Kidney epithelial cell (primary cell): ENCODE data around the gene ERI3. TPM values are rescaled to one million over a fixed set of nuclear protein-coding genes. Genes with fewer than 3 reads are reported as not detected.

Source experiments
- DNase-seq: peaks from one replicate; pipeline ENCODE4 v3.0.0-alpha.2; 2010; ENCODE audit warnings: low read depth
- H3K27me3 ChIP-seq: 2 replicates; pipeline ENCODE4 v1.6.0; 2011; ENCODE audit warnings: low read length; ENCODE audit not compliant: control insufficient read depth, insufficient read depth
- H3K36me3 ChIP-seq: 2 replicates; pipeline ENCODE4 v1.5.1; 2011; ENCODE audit warnings: low read length; ENCODE audit not compliant: control insufficient read depth, insufficient read depth
- H3K4me3 ChIP-seq: 2 replicates; pipeline ENCODE4 v1.5.1; 2011; ENCODE audit warnings: low read depth, mild to moderate bottlenecking, control low read depth, low read length
- CTCF ChIP-seq: IDR thresholded peaks from 2 replicates; pipeline ENCODE4 v1.5.1; 2011; ENCODE audit warnings: mild to moderate bottlenecking, moderate library complexity, low read length, control low read depth, inconsistent platforms; ENCODE audit not compliant: insufficient read depth, poor library complexity, severe bottlenecking
- total RNA-seq: library from RNA; depleted of rRNA; stranded (reverse); fragments of >200 nt; gene quantifications from 2 replicates; pipeline ENCODE4 v1.2.3, GENCODE V29; 2015

Gene ERI3
- total RNA-seq, 1 donor from 2014 or later: 64.8 TPM

GRCh38 chr1:44302541-44302940 is 52.5 kb downstream of the ERI3 start:
- Histone ChIP-seq H3K27me3 (no peaks in the 10 kb centered on the region), H3K36me3 (peaks cover 5% of the 10 kb centered on the region), H3K4me3 (no peak overlapping the region)
- no peak for TF ChIP-seq CTCF
- DNase-seq: no peak

- Histone ChIP-seq H3K36me3 (peaks cover 3% of the 10 kb centered on the region), H3K4me3 (no peak overlapping the region), H3K27me3 (no peaks in the 10 kb centered on the region)
- DNase-seq: no peak
- no peak for TF ChIP-seq CTCF
Measured at GRCh38 chr1:44301442-44301841, 53.6 kb downstream of the ERI3 start.

- no peak overlapping the region for H3K4me3 ChIP-seq
- no peak for DNase-seq
- no peak for TF ChIP-seq CTCF
- no peaks in the 10 kb centered on the region for H3K27me3 ChIP-seq
- peaks cover 3% of the 10 kb centered on the region for H3K36me3 ChIP-seq
Measured at GRCh38 chr1:44300852-44301251, 54.2 kb downstream of the ERI3 start.

GRCh38 chr1:44297695-44298400 is 57.2 kb downstream of the ERI3 start:
- H3K36me3 ChIP-seq: peaks cover 2% of the 10 kb centered on the region
- no peak for TF ChIP-seq CTCF
- no peak overlapping the region for H3K4me3 ChIP-seq
- DNase-seq: no peak
- H3K27me3 ChIP-seq: no peaks in the 10 kb centered on the region

- H3K27me3 ChIP-seq: no peaks in the 10 kb centered on the region
- H3K36me3 ChIP-seq: peaks cover 2% of the 10 kb centered on the region
- H3K4me3 ChIP-seq: no peak overlapping the region
- TF ChIP-seq CTCF: no peak
- DNase-seq: no peak
Measured at GRCh38 chr1:44296806-44297205, 58.3 kb downstream of the ERI3 start.

- no peak for DNase-seq
- no peak overlapping the region for H3K4me3 ChIP-seq
- TF ChIP-seq CTCF: no peak
- H3K36me3 ChIP-seq: peaks cover 2% of the 10 kb centered on the region
- no peaks in the 10 kb centered on the region for H3K27me3 ChIP-seq
Measured at GRCh38 chr1:44296086-44296485, 59.0 kb downstream of the ERI3 start.
